ENCODE data around the gene KCNRG.

DNA sequence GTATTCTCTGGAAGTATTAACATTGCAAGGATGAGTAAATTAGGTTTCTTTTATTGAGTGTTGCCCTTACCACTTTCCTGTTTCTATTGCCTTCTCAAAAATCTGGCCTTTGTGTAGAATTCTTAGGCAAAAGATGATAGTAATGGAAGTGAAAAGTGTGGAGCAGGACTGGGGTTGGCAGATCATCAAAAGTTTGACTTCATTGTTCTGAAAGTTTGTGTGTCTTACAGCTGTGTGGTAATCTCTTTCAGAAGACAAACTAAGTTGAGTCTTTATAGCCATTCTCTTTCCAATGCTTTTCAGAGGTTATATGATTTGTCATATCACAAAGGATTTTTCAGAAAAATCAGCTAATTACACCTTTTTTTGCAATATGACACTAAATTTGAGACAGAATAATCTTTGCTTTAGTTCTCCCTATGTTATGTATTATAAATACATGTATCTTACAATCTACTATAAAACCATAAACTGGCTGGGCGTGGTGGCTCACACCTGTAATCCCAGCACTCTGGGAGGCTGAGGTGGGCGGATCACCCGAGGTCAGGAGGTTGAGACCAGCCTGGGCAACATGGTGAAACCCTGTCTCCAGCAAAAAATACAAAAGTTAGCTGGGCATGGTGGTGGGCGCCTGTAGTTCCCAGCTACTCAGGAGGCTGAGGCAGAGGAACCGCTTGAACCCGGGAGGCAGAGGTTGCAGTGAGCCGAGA is 8.7 kb upstream of the KCNRG start:
- TF ChIP-seq, protein P1, sequence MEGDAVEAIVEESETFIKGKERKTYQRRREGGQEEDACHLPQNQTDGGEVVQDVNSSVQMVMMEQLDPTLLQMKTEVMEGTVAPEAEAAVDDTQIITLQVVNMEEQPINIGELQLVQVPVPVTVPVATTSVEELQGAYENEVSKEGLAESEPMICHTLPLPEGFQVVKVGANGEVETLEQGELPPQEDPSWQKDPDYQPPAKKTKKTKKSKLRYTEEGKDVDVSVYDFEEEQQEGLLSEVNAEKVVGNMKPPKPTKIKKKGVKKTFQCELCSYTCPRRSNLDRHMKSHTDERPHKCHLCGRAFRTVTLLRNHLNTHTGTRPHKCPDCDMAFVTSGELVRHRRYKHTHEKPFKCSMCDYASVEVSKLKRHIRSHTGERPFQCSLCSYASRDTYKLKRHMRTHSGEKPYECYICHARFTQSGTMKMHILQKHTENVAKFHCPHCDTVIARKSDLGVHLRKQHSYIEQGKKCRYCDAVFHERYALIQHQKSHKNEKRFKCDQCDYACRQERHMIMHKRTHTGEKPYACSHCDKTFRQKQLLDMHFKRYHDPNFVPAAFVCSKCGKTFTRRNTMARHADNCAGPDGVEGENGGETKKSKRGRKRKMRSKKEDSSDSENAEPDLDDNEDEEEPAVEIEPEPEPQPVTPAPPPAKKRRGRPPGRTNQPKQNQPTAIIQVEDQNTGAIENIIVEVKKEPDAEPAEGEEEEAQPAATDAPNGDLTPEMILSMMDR (IDR thresholded peaks at IDR 0.05) = no peak
- TF ChIP-seq EZH2 (IDR thresholded peaks at IDR 0.05; ENCODE audit: borderline replicate concordance, insufficient read depth, low read depth, low read length, poor library complexity, severe bottlenecking) = no peak

Data from B cell (primary cell).